Endothelial cell (in vitro differentiated cells): Measurements from ENCODE around the gene SMG5. TPM values are rescaled to one million over a fixed set of nuclear protein-coding genes. Genes with fewer than 3 reads are reported as not detected.

ENCODE experiments used
- DNase-seq: peaks from one replicate; pipeline ENCODE4 v3.0.0; 2021; ENCODE audit warnings: low spot score
- H3K27ac Mint-ChIP-seq: one replicate; pipeline ENCODE4 v1.8.0; 2021; ENCODE audit warnings: mixed read lengths, inconsistent platforms; ENCODE audit not compliant: unreplicated experiment
- H3K27me3 Mint-ChIP-seq: one replicate; pipeline ENCODE4 v1.8.0; 2021; ENCODE audit warnings: mild to moderate bottlenecking, moderate library complexity, mixed read lengths, inconsistent platforms; ENCODE audit not compliant: unreplicated experiment
- H3K36me3 Mint-ChIP-seq: one replicate; pipeline ENCODE4 v1.8.0; 2021; ENCODE audit warnings: mild to moderate bottlenecking, low read depth, mixed read lengths, inconsistent platforms; ENCODE audit not compliant: unreplicated experiment
- H3K4me1 Mint-ChIP-seq: one replicate; pipeline ENCODE4 v1.8.0; 2021; ENCODE audit warnings: mild to moderate bottlenecking, mixed read lengths, inconsistent platforms; ENCODE audit not compliant: unreplicated experiment
- H3K4me3 Mint-ChIP-seq: one replicate; pipeline ENCODE4 v1.8.0; 2021; ENCODE audit warnings: mild to moderate bottlenecking, mixed read lengths, inconsistent platforms; ENCODE audit not compliant: unreplicated experiment
- H3K9me3 Mint-ChIP-seq: one replicate; pipeline ENCODE4 v1.8.0; 2021; ENCODE audit warnings: mixed read lengths, inconsistent platforms; ENCODE audit not compliant: unreplicated experiment
- CTCF ChIP-seq: fragments of 200-600 bp; sonication (generic); IDR thresholded peaks from one replicate; pipeline ENCODE4 v1.5.0; 2021; ENCODE audit warnings: antibody characterized with exemption; ENCODE audit not compliant: unreplicated experiment
- total RNA-seq: library from RNA; stranded (reverse); fragmentation: NEBNext Ultra II Directional; extraction: Animal tissue kit (Norgen Biotek cat#: 25700); gene quantifications from one replicate; pipeline ENCODE4 v1.2.1, GENCODE V29; 2021; ENCODE audit not compliant: unreplicated experiment

The SMG5 gene
- total RNA-seq, 1 donor from 2014 or later, result 75.2 TPM

DNA sequence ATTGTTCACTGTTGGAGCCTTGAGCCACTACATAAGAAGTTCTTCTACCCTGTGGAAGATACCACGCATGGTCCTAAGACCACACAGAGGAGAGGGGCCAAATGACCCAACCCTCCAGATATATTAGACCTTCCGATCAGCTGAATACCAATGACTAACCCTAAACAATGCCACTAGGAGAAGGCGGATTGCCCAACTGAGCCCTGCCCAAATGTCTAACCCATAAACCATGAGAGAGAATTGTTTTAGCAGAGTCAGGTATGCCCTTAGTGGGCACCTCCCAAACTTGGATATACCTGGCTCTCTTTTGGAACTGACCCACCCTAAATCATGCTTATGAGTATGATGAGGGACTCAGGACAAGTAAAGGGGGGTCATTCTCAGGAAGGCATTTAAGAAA lies 12.3 kb downstream of the SMG5 start:
- no peaks in the 10 kb centered on the region for H3K27me3 Mint-ChIP-seq
- H3K4me1 Mint-ChIP-seq, result no peaks in the 10 kb centered on the region
- TF ChIP-seq CTCF, result no peak

DNA sequence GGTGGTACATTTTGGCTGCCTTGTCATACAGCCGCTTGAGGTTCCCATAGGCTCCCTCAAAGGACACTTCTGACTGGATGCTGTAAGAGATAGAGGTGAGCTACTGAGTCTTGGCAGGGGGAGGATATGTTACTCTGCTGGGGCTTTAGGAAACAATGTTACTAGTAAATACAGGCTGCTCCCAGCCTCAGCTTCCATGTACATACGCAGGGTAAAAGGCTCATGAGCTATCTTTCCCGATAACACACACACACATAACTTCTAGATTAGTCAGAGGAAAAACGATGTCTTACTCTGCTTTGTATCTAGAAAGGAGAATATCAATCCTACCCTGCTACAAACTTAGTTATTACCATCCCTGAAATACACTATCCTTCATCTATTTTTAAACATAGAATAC lies 14.3 kb downstream of the SMG5 start:
- no peak for DNase-seq
- no peak overlapping the region for H3K27ac Mint-ChIP-seq
- peaks cover 63% of the 10 kb centered on the region for H3K36me3 Mint-ChIP-seq
- H3K4me1 Mint-ChIP-seq, result no peaks in the 10 kb centered on the region
- H3K9me3 Mint-ChIP-seq, result no peaks in the 10 kb centered on the region
- no peak overlapping the region for H3K4me3 Mint-ChIP-seq
- no peaks in the 10 kb centered on the region for H3K27me3 Mint-ChIP-seq
- TF ChIP-seq CTCF, result no peak

More for the DNA sequence above, 12.3 kb downstream of the SMG5 start:
- peak overlapping the region; percentile 76 for H3K4me3 Mint-ChIP-seq
- no peaks in the 10 kb centered on the region for H3K9me3 Mint-ChIP-seq
- H3K27ac Mint-ChIP-seq, result no peak overlapping the region
- DNase-seq, result no peak
- H3K36me3 Mint-ChIP-seq, result peaks cover 65% of the 10 kb centered on the region

- DNase-seq, result no peak
- TF ChIP-seq CTCF, result no peak
- H3K27ac Mint-ChIP-seq, result no peak overlapping the region
- H3K9me3 Mint-ChIP-seq, result no peaks in the 10 kb centered on the region
- H3K27me3 Mint-ChIP-seq, result no peaks in the 10 kb centered on the region
- no peaks in the 10 kb centered on the region for H3K4me1 Mint-ChIP-seq
- no peak overlapping the region for H3K4me3 Mint-ChIP-seq
- H3K36me3 Mint-ChIP-seq, result peaks cover 60% of the 10 kb centered on the region
Measured at GRCh38 chr1:156266051-156266450, 16.6 kb downstream of the SMG5 start.

GRCh38 chr1:156263288-156263655 lies 19.4 kb downstream of the SMG5 start:
- Mint-ChIP-seq H3K27ac (no peak overlapping the region), H3K36me3 (peaks cover 66% of the 10 kb centered on the region), H3K27me3 (peaks cover 4% of the 10 kb centered on the region), H3K4me3 (no peak overlapping the region), H3K4me1 (no peaks in the 10 kb centered on the region), H3K9me3 (no peaks in the 10 kb centered on the region)
- no peak for TF ChIP-seq CTCF
- DNase-seq, result no peak

GRCh38 chr1:156262461-156263287 lies 20.0 kb downstream of the SMG5 start:
- Mint-ChIP-seq H3K9me3 (no peaks in the 10 kb centered on the region), H3K27ac (peak overlapping the region; percentile 62), H3K27me3 (peaks cover 4% of the 10 kb centered on the region), H3K36me3 (peaks cover 68% of the 10 kb centered on the region), H3K4me1 (peaks cover 2% of the 10 kb centered on the region), H3K4me3 (peak overlapping the region; percentile 23)
- DNase-seq, result no peak
- TF ChIP-seq CTCF, result no peak
